DMS 273 (cell line): ENCODE data around the gene METTL3.
"Not testable (repeated sequence)": the region's sequence is repeated elsewhere in the genome, so short reads cannot be mapped to it uniquely, and the experiment has no call there.

Experiments
- DNase-seq: peaks from one replicate; lab custom pipeline; 2025; ENCODE audit not compliant: unreplicated experiment; lab: John Stamatoyannopoulos, UW

The METTL3 gene

DNA sequence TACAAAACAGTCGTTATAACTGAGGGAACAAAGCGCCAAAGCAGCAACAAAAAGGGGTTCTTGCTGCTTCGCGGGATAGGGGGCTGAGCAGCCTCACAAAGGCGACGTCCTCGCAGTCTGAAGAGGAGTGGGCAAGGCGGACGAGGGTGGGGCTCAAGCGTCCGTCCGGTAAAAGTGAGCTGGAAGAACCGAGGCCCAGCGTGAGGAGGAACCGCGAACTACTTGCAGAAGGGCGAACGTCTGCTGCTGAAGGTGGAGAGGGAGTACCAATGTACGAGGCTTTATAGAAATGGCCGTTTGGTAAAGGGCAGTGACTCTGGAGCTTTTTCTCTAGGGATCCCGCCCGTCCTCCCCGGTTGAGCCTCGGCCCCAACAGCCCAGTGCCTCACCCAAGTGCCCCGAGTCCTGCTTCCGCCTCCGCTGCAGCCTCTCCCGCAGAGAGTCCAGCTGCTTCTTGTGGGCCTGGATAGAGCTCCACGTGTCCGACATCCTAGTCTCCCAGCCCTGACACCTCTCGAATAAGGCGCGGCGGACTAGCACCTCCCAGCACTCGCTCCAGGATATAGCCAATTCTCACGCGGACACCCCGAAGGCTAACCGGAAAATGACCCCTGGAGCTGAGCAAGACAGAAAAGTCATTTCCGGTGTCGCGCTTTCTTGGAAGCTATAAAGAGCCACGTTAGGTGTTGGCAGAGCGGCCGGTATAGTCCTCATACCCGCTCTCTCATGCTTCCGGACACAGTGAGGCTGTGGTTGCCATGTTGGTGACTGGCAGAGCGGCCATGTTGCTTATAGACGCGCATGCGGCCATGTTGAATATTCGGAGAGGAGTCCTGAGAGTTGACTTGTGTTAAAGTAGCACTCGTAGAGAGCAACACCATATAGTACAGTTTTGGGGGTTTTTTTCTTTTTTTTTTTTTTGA is at the start of gene METTL3:
Gene METTL3 (minus strand): TSS at position 606 of the 923 bp plus-strand sequence. CDS start 117 bp downstream, at position 489.
- DNase-seq, result peak; percentile 99

- no peak for DNase-seq
Measured at GRCh38 chr14:21558703-21559170, 47.6 kb upstream of the METTL3 start.

- DNase-seq, result peak; percentile 96
Measured at GRCh38 chr14:21557084-21557901, 46.2 kb upstream of the METTL3 start.

DNA sequence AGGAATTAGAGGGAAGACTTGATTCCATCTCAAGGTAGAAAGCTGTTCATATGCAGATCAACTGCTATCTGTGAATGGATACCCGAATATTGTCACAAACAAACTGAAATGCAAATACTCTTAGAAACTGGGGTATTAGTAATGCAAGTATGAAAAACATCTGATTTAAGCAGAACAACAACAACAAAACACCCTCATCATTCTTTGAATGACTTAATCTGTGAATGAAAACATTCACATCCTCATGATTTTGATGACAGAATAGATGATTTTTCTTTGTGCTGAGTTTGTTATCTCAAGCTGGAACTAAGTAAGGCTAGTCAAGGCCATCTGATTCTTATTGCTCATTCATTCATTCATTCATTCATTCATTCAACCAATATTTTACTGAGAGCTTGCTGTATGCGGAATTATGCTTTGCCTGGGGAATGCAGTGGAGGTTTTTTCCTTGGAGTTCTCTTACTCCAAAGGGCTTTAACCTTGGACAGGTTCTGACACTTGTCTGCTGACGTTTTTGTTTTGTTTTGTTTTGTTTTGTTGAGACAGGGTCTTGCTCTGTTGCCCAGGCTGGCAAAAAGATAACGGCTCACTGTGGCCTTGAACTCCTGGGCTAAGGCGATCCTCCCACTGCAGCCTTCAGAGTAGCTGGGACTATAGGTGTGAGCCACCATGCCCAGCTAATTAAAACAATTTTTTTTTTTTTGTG is 45.4 kb upstream of the METTL3 start:
- DNase-seq, result no peak

GRCh38 chr14:21553266-21553665 is 42.1 kb upstream of the METTL3 start:
- DNase-seq, result no peak

- DNase-seq, result not testable (repeated sequence)
Measured at GRCh38 chr14:21544588-21544987, 33.4 kb upstream of the METTL3 start.

- peak; percentile 50 for DNase-seq
Measured at GRCh38 chr14:21543963-21544362, 32.8 kb upstream of the METTL3 start.

DNA sequence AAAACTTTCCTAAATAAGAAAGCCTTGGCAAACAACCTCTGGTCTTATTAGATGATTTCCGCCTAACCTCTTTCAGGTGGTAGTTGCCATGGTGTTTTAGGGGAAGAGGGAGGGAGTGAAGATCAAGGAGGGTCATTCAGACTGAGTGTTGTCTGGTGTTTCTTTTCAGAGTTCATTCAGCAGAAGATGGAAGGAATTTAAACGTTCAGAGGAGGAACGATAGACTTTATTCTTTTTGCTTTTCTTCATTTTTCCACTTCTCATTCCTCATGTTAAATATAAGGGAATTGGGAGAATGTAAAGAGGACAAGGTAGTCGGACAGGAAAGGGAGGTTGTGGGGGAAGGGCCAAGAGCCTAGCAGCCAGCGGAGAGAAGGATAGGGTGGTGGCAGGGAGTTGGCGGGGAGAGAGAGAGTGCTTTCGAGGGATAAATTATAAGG is 32.4 kb upstream of the METTL3 start:
- peak; percentile 77 for DNase-seq

- no peak for DNase-seq
Measured at GRCh38 chr14:21541413-21542074, 30.4 kb upstream of the METTL3 start.

DNA sequence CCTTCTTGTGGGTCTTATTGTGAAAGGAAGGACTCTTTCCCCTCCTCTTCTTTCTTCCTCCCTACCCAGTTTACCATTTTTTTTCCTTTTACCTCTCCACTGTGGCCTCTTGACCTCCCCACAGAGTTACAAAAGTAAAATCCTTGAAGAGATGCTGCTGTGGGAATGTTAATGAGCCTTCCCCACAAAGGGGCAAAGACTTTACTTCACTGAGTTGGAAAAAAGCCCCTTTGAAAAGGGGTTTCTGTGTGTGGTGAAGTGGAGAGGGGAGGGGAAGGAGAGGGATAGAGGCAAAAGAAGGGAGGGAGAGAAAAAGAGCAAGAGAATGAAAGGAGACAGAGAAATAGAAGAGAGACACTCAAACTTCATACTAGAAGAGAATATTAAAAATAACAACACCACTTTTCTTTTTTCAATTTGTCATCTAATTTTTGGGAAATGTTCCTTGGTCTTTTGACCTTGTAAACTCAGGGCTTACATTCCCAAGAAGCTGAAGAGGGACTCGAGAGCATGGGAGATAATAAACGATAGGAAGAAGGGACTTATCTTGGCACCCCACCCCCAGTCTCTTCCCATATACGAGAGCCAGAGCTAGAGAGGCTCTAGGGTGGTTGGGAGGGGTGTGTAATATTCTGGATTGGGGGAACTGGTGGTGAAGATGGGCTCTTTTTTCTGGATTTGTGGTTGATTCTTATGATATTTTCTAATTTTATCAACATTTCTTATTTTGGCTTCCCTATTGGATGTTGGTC is 28.2 kb upstream of the METTL3 start:
- DNase-seq, result peak; percentile 12

- DNase-seq, result no peak
Measured at GRCh38 chr14:21537090-21537424, 25.9 kb upstream of the METTL3 start.

GRCh38 chr14:21536418-21537089 is 25.4 kb upstream of the METTL3 start:
- DNase-seq, result peak; percentile 28

GRCh38 chr14:21535545-21536417 is 24.6 kb upstream of the METTL3 start:
- peak; percentile 26 for DNase-seq

- no peak for DNase-seq
Measured at GRCh38 chr14:21534576-21534975, 23.4 kb upstream of the METTL3 start.

DNA sequence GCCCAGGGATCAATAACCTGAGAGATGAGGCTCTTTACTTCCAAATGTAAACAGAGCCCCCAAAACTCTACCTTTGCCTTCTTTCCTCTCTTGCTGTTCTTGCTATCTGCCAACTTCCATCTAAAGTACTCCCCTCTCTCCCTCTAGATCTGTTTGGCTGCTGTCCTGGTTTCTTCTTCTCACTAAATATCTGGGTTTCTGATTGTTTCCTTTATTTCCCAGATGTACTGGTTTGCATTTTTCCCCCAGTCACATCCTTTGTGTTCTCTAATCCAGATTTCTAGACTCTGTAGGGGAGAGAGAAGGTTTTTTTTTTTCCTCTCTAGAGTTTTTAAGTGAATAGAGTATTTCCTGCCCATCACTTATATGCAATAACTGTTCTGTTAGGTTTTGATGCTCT is 22.2 kb upstream of the METTL3 start:
- DNase-seq, result no peak

DNA sequence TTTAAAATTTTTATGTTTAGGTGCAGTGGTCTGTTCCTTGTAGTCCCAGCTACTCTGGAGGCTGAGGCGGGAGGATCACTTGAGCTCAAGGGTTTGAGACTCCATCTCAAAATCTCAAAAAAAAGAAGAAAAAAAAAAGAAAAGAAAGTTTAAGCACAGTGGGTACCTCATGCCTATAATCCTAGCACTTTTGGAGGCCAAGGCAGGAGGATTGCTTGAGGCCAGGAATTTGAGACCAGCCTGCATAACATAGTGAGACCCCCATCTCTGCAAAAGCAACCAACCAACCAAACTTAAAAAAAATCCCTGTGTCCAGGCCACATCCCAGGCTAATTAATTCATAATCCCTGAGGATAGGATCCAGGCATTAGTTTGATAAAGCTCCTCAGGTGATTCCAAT is 18.4 kb upstream of the METTL3 start:
- DNase-seq, result no peak

DNA sequence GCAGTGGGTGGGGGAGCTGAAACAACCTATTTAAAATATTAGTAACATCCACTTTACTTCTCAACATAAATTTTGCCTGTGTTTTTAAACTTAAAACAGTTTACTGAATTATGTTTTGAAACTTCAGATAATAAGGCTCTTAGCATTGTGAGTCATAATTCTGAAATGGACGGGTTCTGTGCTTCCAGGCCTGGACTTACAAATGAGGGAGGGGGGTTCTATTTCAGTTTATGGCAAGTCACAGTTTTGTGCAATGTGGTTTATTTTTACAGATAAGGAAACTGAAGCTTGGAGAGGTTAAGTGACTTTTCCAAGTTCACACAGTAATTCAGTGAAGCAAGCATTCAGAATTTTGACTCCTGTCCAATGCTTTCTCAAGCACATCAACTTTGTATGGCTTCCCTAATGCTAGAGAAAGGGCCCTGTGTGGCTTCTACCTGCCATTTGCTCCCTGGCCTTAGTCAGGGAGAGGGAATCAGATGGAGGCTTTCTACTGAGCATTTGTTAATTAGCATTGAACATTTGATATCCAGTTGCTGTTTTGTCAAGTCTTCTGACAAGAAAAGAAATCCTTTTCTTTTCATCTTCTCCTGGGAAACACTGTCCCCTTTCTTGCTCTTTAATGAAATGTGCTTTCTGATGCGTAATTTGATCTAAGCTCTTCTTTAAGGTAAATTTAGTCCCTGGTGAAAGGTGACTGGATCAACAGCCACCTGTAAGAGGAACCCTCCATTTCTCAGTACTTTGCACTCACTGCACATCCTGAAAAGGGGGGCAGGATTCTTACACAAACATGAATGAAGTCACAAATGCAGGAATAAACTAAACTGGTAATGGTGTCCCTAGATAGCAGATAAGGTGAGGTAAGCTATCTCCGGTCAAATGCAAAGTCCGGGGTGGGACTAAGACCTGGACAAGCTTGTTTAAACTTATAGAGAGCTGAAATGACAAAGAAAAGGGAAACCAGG is 17.5 kb upstream of the METTL3 start:
- peak; percentile 41 for DNase-seq
